Measurements from ENCODE around the gene ABCA3.

ABCA3 gene

DNA sequence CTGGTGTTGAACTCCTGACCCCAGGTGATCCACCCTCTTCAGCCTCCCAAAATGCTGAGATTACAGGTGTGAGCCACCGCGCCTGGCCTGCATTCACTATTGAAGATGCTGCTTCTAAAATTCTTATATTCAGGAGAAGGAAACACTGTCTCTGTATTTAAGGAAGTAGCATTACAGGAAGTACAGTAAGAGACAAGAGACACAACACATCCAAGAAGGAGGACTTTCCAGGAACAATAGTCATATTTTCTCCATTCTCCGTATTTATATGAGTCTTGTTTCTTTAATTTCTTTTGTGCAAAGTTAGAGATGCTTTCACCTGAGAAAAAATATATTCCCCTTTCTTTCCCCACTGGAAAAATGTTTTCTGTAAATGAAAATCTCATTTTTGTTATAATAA is 18.3 kb upstream of the ABCA3 start:
- H3K9ac ChIP-seq (ENCODE audit: low read depth in 1 of 2, low read length in 2 of 2) = no peak overlapping the region
- peaks cover 11% of the 10 kb centered on the region in 2 donors for H3K27me3 ChIP-seq (ENCODE audit: control insufficient read depth in 1 of 2, insufficient read depth in 2 of 2, low read length in 2 of 2)
- no peak overlapping the region for H3K27ac ChIP-seq (ENCODE audit: low read depth, low read length)
- H3K4me3 ChIP-seq (ENCODE audit: low read depth in 1 of 2, low read length in 2 of 2) = no peak overlapping the region
- no peaks in the 10 kb centered on the region for H3K9me3 ChIP-seq (ENCODE audit: control insufficient read depth in 1 of 2, low read length in 2 of 2)
- H3K4me1 ChIP-seq (ENCODE audit: control insufficient read depth in 1 of 2, insufficient read depth in 2 of 2, low read length in 2 of 2) = no peaks in the 10 kb centered on the region
- no peaks in the 10 kb centered on the region for H3K36me3 ChIP-seq (ENCODE audit: control insufficient read depth in 1 of 2, insufficient read depth in 2 of 2, low read length in 2 of 2)

DNA sequence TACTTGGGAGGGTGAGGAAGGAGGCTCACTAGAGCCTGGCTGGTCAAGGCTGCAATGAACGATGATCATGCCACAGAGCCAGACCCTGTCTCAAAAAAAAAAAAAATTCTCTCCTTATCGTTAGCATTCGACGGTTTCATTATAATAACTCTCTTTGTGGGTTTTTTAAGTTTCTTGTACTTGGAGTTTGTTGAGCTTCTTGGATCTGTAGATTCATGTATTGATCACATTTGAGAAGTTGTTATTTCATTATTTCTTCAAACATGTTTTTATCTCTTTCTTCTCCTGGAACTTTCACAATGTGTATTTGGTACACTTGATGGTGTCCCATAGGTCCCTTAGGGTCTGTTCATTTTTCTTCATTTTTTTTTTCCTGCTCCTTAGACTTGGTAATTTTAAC is 16.8 kb upstream of the ABCA3 start:
- no peak overlapping the region for H3K27ac ChIP-seq (ENCODE audit: low read depth, low read length)
- no peak overlapping the region for H3K4me3 ChIP-seq (ENCODE audit: low read depth in 1 of 2, low read length in 2 of 2)
- no peaks in the 10 kb centered on the region for H3K9me3 ChIP-seq (ENCODE audit: control insufficient read depth in 1 of 2, low read length in 2 of 2)
- no peaks in the 10 kb centered on the region for H3K36me3 ChIP-seq (ENCODE audit: control insufficient read depth in 1 of 2, insufficient read depth in 2 of 2, low read length in 2 of 2)
- no peaks in the 10 kb centered on the region for H3K4me1 ChIP-seq (ENCODE audit: control insufficient read depth in 1 of 2, insufficient read depth in 2 of 2, low read length in 2 of 2)
- H3K9ac ChIP-seq (ENCODE audit: low read depth in 1 of 2, low read length in 2 of 2) = no peak overlapping the region
- H3K27me3 ChIP-seq (ENCODE audit: control insufficient read depth in 1 of 2, insufficient read depth in 2 of 2, low read length in 2 of 2) = peaks cover 11% of the 10 kb centered on the region in 2 donors

DNA sequence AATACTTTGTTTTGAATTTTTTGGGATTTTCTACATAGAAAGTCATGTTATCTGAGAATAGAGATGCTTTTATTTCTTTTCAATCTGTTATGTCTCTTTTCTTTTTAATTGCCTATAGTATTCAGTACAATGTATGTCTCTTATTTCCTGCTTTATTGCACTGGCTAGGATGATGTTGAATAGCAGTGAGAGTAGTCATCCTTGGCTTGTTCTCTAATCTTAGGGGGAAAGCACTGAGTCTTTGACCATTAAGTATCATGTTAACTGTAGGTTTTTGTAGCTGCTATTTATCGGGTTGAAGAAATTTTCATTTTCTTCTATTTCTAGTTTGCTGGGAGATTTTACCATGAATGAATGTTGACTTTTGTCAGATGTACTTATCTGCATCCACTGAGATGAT is 10.0 kb upstream of the ABCA3 start:
- Histone ChIP-seq H3K9ac (ENCODE audit: low read depth in 1 of 2, low read length in 2 of 2) (no peak overlapping the region), H3K27me3 (ENCODE audit: control insufficient read depth in 1 of 2, insufficient read depth in 2 of 2, low read length in 2 of 2) (peaks cover 0 to 4% of the 10 kb centered on the region in 2 donors), H3K4me3 (ENCODE audit: low read depth in 1 of 2, low read length in 2 of 2) (no peak overlapping the region), H3K36me3 (ENCODE audit: control insufficient read depth in 1 of 2, insufficient read depth in 2 of 2, low read length in 2 of 2) (no peaks in the 10 kb centered on the region), H3K27ac (ENCODE audit: low read depth, low read length) (no peak overlapping the region), H3K4me1 (ENCODE audit: control insufficient read depth in 1 of 2, insufficient read depth in 2 of 2, low read length in 2 of 2) (no peaks in the 10 kb centered on the region), H3K9me3 (ENCODE audit: control insufficient read depth in 1 of 2, low read length in 2 of 2) (no peaks in the 10 kb centered on the region)

DNA sequence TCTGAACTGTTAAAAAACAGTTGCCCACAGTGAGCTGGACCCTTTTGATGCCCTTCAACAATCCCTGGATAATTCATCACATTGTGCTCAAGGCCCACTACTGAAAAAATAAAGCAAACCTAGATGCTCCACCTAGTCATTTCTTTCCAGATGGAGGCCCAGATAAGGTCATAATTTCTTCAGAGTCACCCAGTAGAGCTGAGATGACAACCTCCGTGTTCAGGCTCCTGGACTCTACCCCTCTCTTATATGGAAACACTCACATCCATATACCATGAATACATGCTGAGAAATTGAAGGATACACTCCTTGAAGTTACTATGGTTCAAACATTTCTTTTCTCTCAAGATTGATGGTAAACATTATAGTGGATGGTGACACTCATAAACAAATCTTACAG is 2.7 kb upstream of the ABCA3 start:
- Histone ChIP-seq H3K4me3 (ENCODE audit: low read depth in 1 of 2, low read length in 2 of 2) (no peak overlapping the region), H3K9ac (ENCODE audit: low read depth in 1 of 2, low read length in 2 of 2) (no peak overlapping the region), H3K36me3 (ENCODE audit: control insufficient read depth in 1 of 2, insufficient read depth in 2 of 2, low read length in 2 of 2) (no peaks in the 10 kb centered on the region), H3K27me3 (ENCODE audit: control insufficient read depth in 1 of 2, insufficient read depth in 2 of 2, low read length in 2 of 2) (peaks cover 6 to 13% of the 10 kb centered on the region in 2 donors), H3K4me1 (ENCODE audit: control insufficient read depth in 1 of 2, insufficient read depth in 2 of 2, low read length in 2 of 2) (peaks cover 5 to 11% of the 10 kb centered on the region in 2 donors), H3K27ac (ENCODE audit: low read depth, low read length) (no peak overlapping the region), H3K9me3 (ENCODE audit: control insufficient read depth in 1 of 2, low read length in 2 of 2) (no peaks in the 10 kb centered on the region)

DNA sequence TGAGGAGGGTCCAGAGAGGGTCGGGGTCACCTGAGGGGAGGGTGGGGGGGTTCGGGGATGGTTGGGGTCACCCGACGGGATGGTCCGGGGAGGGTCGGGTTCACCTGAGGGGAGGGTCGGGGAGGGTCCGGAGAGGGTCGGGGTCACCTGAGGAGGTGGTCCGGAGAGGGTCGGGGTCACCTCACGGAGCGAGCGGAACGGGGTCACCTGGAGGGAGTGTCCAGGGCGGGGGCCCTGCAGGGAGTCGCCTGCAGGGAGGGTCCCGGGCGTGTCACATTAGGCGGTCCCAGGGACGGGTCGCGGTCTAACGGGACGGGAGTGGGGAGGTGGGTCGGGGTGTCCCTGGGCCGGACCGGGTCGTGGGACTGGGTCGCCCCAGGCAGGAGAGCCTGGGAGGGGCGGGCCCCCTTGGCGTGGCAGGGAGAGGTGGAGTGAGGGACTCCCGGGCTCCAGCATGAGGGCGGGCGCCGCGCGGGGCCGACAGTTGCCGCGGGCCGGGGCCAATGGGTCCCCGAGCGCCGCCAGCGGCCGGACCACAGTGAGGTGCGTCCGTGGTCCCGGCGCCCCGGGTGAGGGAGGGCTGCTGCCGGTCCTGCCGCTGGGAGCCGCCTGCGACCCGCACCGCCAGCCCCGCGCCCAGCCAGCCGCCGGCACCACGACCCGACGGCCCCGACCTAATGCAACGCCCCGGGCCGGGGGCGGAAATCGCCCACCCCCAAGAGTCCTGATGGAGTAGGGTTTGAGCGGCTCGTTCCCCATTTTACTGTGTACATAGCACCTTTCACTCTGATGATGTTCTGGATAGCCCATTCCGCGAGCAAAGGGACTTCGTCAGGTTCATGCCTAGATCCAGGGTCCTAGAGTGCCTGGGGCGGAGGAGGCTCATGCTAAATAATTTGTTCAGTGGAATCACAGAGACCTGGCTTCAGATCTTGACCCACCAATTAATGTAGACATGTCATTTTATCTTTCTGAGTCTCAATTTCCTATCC is 1.2 kb upstream of the ABCA3 start:
- peaks cover 8 to 18% of the 10 kb centered on the region in 2 donors for H3K27me3 ChIP-seq (ENCODE audit: control insufficient read depth in 1 of 2, insufficient read depth in 2 of 2, low read length in 2 of 2)
- H3K36me3 ChIP-seq (ENCODE audit: control insufficient read depth in 1 of 2, insufficient read depth in 2 of 2, low read length in 2 of 2) = no peaks in the 10 kb centered on the region
- no peak overlapping the region for H3K4me3 ChIP-seq (ENCODE audit: low read depth in 1 of 2, low read length in 2 of 2)
- H3K9ac ChIP-seq (ENCODE audit: low read depth in 1 of 2, low read length in 2 of 2) = no peak overlapping the region
- H3K9me3 ChIP-seq (ENCODE audit: control insufficient read depth in 1 of 2, low read length in 2 of 2) = no peaks in the 10 kb centered on the region
- no peak overlapping the region for H3K27ac ChIP-seq (ENCODE audit: low read depth, low read length)
- peaks cover 5 to 11% of the 10 kb centered on the region in 2 donors for H3K4me1 ChIP-seq (ENCODE audit: control insufficient read depth in 1 of 2, insufficient read depth in 2 of 2, low read length in 2 of 2)

DNA sequence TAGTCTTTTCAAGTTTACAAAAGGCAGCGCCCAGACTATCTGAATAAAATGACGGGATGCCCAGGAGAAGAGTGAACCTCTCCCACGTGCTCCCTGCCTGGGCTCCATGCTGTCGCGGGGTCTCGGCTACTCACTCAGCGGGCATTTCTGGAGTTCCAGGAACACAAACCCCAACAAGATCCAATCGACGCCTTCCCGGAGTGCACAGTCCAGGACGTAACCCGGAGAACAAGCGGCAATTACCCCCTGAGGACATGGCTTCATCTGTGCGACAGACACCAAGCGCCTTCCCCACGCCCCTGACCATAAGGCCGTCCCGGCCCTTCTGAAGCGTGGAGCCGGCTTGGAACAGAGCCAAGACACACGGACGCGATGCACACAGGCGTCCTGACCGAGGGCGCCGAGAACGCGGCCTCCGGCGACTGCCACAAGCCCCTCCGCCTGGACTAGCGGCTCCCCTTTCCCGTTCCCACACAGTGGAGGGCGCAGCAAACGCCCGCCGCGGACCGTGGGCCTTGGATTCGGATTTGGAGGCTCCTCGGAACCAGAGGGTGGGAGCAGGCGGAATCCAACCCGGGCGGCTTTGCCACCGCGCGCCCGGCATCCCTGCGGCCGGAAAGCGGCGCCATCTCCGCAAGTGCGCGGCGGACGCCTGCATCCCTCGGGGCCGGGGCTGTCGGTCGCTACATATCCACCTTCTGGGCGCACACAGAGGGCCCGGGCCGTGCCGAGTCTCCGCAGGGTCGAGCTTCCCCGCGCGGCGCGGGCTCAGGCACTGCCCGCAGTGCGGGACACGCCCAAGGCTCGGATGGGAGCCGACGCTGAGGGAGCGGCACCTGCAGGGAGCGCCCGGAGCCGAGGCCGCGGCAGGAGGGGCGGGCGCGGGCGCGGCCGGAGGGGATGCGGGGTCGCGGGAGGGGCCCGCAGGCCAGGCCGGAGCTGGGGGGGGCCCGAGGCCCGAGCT is 725 bp downstream of the ABCA3 start:
- H3K4me3 ChIP-seq (ENCODE audit: low read depth in 1 of 2, low read length in 2 of 2) = peak overlapping the region; percentile 69 to 72
- H3K27me3 ChIP-seq (ENCODE audit: control insufficient read depth in 1 of 2, insufficient read depth in 2 of 2, low read length in 2 of 2) = peaks cover 8 to 18% of the 10 kb centered on the region in 2 donors
- peak overlapping the region; percentile 43 to 54 for H3K9ac ChIP-seq (ENCODE audit: low read depth in 1 of 2, low read length in 2 of 2)
- H3K9me3 ChIP-seq (ENCODE audit: control insufficient read depth in 1 of 2, low read length in 2 of 2) = no peaks in the 10 kb centered on the region
- no peaks in the 10 kb centered on the region for H3K36me3 ChIP-seq (ENCODE audit: control insufficient read depth in 1 of 2, insufficient read depth in 2 of 2, low read length in 2 of 2)
- H3K27ac ChIP-seq (ENCODE audit: low read depth, low read length) = no peak overlapping the region
- H3K4me1 ChIP-seq (ENCODE audit: control insufficient read depth in 1 of 2, insufficient read depth in 2 of 2, low read length in 2 of 2) = peaks cover 5 to 11% of the 10 kb centered on the region in 2 donors

DNA sequence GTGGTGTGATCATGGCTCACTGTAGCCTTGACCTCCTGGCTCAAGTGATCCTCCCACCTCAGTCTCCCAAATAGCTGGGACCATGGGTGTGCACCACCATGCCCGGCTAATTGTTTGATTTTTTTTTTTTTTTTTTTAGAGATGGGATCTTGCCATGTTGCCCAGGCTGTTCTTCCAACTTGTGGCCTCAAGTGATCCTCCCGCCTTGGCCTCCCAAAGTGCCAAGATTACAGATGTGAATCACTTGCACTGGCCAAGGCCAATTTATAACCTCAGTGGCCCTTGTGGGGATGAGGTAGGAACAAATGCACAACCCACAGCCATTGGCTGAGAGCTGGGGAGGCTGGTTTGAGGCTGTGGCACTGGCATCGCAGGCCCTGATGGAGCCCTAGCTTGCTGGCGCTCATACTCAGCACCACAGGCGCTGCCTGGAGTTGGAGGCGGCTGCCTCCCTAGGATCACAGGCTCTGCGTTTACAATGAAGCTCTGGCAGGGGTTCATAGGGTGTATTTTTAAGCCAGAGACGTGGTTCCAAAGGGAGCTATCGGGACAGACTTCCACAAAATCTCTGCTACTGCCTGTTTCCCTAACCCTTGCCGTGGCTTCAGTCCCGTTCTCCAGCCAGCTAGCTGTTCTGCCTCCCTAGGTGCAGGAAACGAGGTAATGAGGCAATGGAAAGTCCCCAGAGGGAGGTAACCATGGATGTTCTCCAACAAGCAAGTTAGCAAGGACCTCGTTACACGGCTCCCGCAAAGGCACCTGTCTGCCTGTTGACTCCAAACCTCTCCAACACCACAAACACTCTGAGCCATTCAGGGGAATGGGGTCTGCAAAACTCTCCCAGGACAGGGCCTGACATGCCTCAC is 2.9 kb downstream of the ABCA3 start:
- Histone ChIP-seq H3K27ac (ENCODE audit: low read depth, low read length) (no peak overlapping the region), H3K9ac (ENCODE audit: low read depth in 1 of 2, low read length in 2 of 2) (no peak overlapping the region), H3K4me1 (ENCODE audit: control insufficient read depth in 1 of 2, insufficient read depth in 2 of 2, low read length in 2 of 2) (peaks cover 5 to 11% of the 10 kb centered on the region in 2 donors), H3K9me3 (ENCODE audit: control insufficient read depth in 1 of 2, low read length in 2 of 2) (no peaks in the 10 kb centered on the region), H3K4me3 (ENCODE audit: low read depth in 1 of 2, low read length in 2 of 2) (no peak overlapping the region), H3K36me3 (ENCODE audit: control insufficient read depth in 1 of 2, insufficient read depth in 2 of 2, low read length in 2 of 2) (no peaks in the 10 kb centered on the region), H3K27me3 (ENCODE audit: control insufficient read depth in 1 of 2, insufficient read depth in 2 of 2, low read length in 2 of 2) (peaks cover 8 to 18% of the 10 kb centered on the region in 2 donors)

DNA sequence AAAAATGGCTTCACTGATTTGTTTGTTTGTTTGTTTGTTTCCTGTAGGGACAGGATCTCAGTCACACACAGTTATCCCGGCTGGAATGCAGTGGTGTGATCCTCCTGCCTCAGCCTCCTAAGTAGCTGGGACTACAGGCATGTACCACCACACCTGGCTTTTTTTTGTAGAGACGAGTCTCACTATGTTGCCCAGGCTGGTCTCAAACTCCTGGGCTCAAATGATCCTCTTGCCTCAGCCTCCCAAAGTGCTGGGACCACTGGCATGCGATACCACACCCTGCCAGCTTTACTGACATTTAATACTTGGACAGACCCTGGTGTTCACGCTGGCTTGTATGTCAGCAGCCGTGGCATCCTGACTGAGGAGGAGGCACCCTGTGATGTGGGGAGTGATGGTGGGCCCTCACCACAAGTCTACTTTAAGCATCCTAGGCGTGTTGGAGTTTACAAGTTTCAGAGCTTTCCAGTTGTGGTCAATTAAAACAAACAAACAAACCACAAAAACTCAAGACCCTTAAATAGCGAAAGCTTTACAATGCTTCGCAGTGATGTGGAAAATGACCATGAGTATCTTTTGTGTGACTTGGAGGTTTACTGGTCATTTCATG is 5.1 kb downstream of the ABCA3 start:
- Histone ChIP-seq H3K4me3 (ENCODE audit: low read depth in 1 of 2, low read length in 2 of 2) (no peak overlapping the region), H3K9me3 (ENCODE audit: control insufficient read depth in 1 of 2, low read length in 2 of 2) (no peaks in the 10 kb centered on the region), H3K9ac (ENCODE audit: low read depth in 1 of 2, low read length in 2 of 2) (no peak overlapping the region), H3K27ac (ENCODE audit: low read depth, low read length) (no peak overlapping the region), H3K4me1 (ENCODE audit: control insufficient read depth in 1 of 2, insufficient read depth in 2 of 2, low read length in 2 of 2) (peaks cover 5 to 11% of the 10 kb centered on the region in 2 donors), H3K27me3 (ENCODE audit: control insufficient read depth in 1 of 2, insufficient read depth in 2 of 2, low read length in 2 of 2) (peaks cover 8 to 14% of the 10 kb centered on the region in 2 donors), H3K36me3 (ENCODE audit: control insufficient read depth in 1 of 2, insufficient read depth in 2 of 2, low read length in 2 of 2) (no peaks in the 10 kb centered on the region)

DNA sequence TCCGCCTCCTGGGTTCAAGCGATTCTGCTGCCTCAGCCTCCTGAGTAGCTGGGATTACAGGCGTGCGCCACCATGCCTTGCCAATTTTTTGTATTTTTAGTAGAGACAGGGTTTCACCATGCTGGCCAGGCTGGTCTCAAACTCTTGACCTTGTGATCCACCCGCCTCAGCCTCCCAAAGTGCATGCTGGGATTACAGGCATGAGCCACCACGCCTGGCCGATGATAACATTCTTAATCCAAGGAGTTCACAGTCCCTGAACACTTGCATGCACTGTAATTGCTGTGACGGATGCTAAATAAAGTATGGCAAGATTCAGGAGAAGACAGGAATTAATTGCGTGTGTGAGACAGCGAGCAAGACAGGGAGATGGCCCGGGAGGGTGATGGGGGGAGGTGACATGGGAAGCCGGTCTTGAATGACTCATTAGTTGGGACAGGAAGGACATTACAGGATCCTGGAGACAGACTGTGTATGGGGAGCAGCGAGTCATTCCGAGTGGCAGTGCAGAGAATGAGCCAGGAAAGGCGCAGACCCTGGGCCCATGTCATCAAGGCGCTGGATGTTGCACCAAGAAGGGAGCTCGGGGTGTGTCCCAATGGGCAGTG is 6.7 kb downstream of the ABCA3 start:
- H3K4me1 ChIP-seq (ENCODE audit: control insufficient read depth in 1 of 2, insufficient read depth in 2 of 2, low read length in 2 of 2) = no peaks in the 10 kb centered on the region

More for the DNA sequence above, 6.7 kb downstream of the ABCA3 start:
- H3K27me3 ChIP-seq (ENCODE audit: control insufficient read depth in 1 of 2, insufficient read depth in 2 of 2, low read length in 2 of 2) = peaks cover 4 to 8% of the 10 kb centered on the region in 2 donors
- no peak overlapping the region for H3K9ac ChIP-seq (ENCODE audit: low read depth in 1 of 2, low read length in 2 of 2)
- no peak overlapping the region for H3K27ac ChIP-seq (ENCODE audit: low read depth, low read length)
- H3K36me3 ChIP-seq (ENCODE audit: control insufficient read depth in 1 of 2, insufficient read depth in 2 of 2, low read length in 2 of 2) = no peaks in the 10 kb centered on the region
- no peak overlapping the region for H3K4me3 ChIP-seq (ENCODE audit: low read depth in 1 of 2, low read length in 2 of 2)
- no peaks in the 10 kb centered on the region for H3K9me3 ChIP-seq (ENCODE audit: control insufficient read depth in 1 of 2, low read length in 2 of 2)
